Activated naive CD4-positive, alpha-beta T cell (primary cell): Measurements from ENCODE around the gene CDKL5.

Experiments
- DNase-seq, 4 experiments: peaks; one replicate each; lab custom pipeline; 2025; lab: John Stamatoyannopoulos, UW

Gene CDKL5

DNA sequence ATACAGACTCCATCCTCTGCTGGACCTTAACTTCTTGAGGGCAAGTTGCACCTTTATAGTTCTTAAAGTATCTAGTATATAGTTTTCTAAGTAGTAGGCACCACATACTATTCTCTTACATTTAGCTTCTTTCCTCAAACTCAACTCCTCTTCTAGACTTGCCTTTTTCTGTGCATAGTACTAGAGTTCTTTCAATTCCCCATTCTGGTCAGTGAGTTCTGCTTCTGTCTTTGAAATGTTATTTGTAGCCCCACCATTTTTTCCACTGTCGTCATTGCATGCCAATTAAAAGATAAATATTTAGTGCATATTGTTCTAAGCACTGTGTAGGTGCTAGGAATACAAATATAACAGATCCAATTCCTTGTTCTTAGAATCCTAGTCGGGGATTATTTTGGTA is 31.6 kb downstream of the CDKL5 start:
- DNase-seq: no peak

DNA sequence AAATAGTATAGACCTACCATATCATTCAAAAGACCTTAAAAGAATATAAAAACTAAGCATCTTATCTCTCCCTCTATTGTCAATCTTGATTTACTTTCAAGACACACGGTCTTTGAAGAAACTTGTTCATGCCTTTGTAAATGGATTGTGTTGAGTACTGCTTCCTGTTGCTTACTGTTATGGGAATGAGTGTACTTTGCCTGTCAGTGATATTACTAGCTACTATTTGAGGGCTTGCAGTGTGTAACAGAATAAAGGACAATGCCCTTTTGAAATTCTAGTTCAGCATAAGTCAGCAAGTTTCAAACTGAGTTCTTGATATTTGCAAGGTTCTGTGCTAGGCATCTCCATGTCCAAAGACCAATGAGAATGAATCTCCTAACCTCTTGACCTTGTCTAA is 36.0 kb downstream of the CDKL5 start:
- DNase-seq: no peak

DNA sequence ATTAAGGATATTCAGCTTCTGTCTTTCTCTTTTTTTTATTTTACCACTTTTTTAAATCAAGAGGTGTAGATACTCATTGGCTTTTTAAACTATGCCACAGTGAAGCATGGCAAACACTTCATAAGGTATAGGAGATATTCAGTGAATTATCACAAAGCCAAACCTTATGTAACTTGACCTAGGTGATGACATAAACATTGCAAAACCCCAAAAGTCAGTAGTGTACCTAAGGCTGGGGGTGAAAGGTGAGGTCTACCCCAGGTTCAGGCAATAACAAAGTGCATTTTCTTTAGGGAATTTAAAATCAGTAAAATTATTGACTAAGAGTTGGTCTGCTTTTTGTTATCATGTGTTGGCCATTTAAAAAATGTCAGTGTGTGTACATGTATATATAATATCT is 39.1 kb downstream of the CDKL5 start:
- DNase-seq: no peak

DNA sequence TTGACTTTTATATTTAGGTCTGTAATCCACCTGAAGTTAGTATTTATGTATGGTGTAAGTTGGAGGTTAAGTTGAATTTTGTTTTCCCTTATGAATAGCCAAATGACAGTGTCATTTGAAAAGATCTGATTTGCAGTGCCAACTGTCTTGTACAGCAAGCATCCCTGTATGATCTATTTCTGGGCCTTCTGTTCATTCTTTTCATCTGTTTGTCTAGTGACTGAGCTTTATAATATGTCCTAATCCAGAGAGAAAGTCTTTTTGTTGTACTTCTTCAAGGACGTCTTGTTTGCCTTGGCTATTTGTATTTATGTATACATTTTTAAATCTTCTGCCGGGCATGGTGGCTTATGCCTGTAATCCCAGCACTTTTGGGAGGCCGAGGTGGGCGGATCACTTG is 39.6 kb downstream of the CDKL5 start:
- DNase-seq: no peak

DNA sequence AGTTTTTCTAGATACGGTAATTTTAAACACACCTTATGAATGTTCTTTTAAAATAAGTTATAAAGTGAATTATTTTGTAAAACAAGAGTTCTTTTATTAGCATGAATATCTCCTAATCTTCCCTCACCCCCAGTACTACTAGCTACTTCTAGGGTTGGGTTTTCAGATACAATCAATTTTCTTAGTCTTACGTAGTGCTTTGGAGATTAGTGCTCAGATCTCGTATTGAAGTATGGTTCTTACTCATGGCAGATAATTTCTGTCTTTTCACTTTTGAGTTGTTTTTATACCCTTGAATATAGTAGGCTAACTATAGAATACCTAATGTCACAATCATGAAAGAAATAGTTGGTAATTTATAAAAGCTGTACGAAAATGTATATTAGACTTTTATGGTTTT is 43.2 kb downstream of the CDKL5 start:
- no peak for DNase-seq

DNA sequence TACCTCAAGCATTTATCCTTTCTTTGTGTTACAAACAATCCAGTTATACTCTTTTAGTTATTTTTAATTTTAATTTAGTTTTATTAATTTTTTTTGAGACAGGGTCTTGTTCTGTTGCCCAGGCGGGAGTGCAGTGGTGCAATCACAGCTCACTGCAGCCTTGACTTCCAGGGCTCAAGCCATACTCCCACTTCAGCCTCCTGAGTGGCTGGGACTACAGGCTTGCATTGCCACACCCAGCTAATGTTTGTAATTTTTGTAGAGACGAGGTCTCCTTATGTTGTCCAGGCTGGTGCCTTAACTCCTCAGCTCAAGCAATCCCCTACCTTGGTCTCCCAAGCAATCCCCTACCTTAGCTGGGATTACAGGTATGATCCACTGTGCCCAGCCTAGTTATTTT is 45.9 kb downstream of the CDKL5 start:
- DNase-seq: no peak

DNA sequence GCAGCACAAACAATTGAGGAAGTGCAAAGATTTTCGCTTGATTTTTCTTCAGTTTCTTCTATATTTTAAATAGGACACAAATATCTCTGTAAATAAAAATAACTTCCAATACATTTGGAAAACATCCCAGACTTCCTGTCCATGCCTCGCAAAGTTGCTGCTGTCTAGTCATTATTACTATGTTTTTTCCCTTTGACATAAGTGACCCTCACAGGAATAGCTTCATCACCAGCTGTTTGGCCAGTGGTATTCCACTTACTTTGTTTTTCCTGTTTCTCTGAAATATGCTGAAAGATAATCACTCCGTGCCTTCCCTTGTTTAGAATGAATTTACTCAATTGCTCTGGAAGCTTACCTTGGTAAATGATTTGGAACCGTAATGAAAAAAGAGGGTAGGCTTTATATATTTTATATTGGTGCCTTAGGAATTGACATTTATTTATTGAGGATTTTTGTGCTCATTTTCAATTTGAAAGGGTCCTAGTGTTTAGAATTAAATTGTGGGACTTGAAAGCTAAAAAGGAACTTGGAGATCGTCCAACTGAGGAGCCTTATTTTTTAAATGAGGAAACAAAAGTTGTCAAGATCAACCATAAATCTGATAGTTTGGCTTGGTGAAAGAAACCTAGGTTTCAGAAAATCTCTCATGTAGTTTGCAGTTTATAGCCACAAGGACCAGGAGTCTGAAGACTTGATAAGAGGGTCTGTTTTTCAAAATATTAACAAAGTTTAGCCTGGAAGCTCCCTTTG is 65.6 kb downstream of the CDKL5 start:
- DNase-seq: no peak

DNA sequence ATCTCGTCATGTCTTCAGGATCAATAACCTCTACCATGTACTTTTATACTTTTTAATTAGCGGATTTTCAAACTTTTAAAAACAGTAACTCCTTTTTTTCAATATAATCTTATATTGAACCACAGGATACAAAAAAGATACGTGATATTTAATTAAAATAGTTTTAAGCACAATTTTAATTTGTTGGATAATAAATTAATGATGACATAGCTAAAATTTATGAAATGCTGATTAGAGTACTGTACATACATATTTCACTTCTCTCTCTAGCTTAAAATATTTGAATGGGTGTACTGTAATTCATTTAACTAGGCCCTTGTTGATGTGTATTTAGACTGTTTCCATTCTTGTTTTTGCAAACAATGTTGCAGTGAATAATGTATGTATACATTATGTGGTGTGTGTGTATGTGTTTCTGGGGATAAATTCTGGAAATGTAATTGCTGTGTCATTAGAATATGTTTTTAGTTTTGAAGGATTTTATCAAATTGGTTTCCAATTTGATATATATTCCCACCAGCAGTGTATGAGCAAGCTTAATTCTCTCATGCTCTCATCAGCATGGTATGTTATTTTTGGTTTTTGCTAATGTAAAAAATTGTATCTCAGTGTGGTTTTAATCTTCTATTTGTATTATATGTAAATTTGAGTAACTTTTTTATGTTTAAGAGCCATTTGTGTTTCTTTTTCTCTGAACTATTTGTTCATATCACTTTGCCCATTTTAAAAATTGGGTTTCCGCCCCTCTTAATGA is 66.4 kb downstream of the CDKL5 start:
- no peak for DNase-seq

DNA sequence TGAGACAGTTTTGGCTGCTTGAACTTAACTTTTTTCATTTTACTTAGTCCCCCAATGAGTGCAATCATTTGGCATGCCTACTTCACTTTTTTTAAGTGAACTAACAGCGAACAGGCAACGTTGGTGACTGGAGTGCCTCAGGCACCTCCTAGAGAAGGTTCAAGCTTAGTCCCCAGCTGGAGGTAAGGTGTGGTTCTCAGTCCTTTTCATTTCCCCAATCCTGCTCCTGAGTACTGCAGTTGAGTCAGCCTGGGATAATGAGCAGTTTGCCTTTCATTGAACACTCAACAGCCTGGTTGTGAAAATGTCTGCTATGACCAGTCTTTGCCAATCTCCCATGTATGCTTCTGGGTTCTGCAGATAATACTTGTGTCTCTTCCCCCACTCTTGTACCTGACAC is 109.5 kb downstream of the CDKL5 start:
- no peak for DNase-seq

DNA sequence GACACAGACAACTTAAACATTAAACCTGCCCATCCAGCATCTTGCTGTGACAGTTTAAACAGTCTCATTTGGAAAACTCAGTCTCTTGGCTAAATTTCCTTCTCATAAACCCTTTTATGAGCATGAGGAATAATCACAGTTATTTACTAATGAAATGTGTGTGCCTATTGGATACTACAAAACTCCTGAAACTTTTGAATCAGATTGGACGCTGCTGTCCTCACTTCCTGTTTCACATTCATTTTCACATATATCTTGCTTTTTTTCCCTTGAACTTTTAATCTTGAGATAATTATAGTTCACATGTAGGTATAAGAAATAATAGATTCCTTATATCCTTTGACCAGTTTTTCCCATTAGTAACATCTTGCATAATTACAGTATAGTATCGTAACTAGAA is 111.7 kb downstream of the CDKL5 start:
- no peak for DNase-seq

DNA sequence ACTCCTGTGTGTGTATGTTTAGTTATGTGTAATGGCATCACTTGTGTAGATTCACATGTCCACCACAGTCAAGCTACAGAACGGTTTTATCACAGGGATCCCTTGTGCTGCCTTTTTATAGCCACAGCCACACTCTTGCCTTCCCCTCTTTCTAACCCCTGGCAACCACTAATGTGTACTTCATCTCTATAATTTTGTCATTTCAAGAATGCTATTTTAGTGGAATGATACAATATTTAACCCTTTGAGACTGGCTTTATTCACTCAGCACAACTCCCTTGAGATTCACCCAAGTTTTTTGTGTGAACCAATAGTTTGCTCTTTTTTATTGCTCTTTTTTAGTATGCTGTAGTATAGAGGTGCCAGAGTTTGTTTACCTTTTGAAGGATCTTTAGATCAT is 112.1 kb downstream of the CDKL5 start:
- DNase-seq: no peak

DNA sequence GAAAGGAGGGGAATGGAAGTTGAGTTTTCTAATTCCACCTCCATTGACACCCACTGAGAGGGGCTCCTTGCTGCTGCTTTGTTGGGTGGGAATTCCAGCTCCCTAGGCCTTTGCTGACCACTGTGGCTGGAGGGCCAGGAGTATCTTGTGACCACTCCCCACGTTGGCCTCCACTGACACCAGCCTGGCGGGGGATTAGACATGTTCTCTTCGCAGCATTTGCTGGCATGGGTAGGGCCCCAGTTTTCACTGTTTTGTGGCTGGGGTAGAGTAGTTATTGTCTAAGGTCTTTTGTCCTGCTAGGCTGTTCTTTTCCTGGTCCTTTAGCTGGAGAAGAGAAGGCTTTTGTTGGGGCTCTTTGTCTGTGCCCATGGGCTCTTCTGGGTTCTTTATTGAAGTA is 116.7 kb downstream of the CDKL5 start:
- DNase-seq: no peak

DNA sequence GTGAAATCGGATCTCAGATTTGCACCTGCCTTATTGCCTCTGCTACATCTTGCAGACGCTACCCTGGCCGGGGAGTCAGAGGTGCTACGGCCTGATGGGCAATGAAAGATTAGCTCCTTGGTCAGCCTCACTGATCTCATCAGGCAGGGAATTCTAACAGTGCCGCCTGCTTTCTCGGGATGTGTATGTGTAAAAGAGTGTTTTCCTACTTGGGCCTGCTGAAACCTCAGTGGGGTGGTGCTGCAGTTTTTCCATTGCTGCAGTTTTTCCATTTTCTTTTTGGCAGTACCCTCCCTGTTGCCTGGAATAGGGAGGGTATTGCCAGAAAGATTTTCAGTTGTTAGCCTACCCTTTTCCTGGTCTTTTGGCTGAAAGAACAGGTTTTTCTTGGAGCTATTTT is 117.5 kb downstream of the CDKL5 start:
- no peak for DNase-seq

DNA sequence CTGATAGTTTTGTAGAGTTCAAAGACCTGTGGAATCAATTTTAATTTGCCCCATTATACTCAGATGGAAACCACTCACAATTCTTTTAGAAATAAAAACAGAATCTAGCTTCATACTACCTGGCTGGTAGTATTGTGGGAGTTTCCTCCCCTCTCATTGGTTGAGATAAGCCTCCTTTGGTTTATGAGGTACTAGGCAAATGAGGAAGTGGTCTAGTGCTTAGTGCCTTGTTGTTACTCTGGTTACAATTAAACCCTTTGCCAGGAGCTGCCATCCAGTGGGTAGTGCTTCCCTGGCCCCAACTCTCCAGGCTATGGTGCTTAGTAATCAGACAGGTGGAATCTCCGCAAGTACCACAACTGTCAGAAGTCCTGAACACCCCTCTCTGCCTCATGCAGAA is 118.3 kb downstream of the CDKL5 start:
- no peak for DNase-seq

DNA sequence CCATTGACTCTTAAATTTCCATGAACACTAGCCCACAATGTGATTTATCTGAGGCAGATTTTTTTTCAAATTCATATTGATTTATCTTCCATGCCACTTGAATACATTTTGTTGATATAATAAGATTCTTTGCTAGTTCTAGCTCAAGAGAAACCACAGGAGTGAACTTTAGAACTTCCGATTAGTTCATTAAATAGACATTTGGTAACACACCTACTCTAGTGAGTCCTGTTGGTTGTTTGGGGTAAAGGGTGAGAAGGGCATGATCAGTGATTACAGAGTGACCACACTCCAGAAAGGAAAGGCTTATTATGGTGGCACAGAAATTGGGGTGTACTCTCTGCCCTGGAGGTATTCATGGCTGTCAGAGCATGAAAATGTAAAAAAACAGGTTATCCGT is 120.4 kb downstream of the CDKL5 start:
- no peak for DNase-seq

DNA sequence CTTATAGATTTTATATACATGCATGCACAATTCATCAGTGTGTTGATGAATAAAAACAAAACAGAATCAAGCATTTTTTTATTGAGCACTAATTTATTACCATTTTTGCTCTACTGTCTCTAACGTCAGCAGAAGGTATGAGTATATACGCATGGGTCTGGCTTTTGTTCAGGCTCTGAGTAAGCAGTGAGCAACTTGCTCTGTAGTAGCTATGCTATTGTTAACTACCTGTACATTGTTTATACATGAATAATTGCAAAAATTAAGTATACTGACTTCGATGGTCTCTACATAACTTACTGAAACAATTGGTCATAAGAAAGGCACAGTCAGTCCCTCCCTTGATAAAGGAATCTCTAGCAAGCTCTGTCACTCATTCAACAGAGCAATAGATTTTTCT is 123.6 kb downstream of the CDKL5 start:
- DNase-seq: no peak

DNA sequence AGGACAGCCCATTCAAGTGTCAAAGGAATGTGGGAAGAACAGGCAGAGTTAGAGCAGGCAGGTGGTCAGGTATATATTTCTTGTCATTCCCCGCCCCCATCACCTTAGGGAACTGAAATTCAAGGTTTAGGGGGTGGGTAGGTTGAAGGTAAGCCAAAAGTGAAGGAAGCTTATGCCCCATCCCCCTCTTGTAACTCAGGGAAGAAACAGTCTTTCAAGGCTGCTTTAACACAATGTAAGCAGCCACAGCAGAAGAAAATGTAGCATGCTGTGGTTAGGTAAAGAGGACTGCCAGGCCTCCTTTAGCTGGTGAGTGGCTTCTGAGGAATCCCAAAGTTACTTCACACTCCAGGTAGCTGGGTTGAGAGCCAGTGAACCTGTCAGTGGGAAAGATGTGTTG is 124.2 kb downstream of the CDKL5 start:
- no peak for DNase-seq

DNA sequence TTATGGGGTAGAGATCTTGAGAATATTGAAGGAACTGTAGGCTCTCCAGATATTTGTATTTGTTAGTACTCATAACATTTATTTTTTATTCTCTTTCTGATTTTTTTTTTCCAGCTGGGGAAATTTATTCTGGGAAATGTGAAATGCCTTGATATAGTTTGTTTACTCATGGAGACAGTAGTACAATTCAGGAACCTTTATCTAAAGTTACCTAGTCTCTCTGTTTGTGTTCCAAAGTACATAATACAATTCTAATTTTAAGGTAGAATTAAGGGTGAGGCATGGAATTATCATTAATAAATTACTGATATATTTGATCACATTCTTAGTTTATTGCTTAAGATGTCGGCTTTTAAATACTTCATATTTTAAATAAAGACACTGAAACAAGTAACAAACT is 132.5 kb downstream of the CDKL5 start:
- no peak for DNase-seq

DNA sequence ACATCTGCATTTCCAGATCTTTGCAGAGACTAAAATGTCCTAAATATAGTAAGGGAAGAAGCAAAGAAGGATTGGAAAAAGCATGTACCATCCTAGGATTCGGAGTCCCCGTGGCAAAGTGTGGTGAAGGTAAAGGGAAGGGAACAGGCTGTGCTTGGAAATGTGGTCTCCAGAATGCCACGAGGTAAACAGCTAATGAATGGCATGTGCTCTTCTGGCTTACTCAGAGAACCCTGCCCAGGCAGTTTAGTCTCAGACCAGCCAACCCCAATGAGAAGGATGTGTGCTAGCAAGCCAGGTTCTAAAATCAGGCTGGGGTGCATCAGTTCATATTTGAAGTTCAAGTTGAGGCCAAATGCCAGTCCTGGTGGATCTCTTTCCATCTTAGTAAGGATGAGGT is 133.4 kb downstream of the CDKL5 start:
- DNase-seq: no peak

DNA sequence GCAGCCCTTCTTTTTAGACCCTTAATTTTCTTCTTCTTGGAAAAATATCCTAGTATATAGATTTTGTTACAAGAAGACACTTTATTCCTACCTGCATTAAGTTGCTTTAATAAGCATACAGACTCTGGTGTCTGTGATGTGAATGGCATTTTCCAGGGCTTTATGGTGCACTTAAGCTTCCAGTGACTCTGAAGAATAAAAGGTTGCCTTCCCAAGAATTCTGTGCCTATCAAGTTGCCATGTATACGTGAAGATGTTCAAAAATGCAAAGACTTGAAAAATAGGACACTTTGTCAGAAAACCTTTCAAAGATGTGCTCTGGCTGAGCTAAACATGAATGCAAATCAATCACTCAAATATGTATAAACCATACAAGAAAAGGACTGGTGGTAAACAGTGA is 135.6 kb downstream of the CDKL5 start:
- no peak for DNase-seq

DNA sequence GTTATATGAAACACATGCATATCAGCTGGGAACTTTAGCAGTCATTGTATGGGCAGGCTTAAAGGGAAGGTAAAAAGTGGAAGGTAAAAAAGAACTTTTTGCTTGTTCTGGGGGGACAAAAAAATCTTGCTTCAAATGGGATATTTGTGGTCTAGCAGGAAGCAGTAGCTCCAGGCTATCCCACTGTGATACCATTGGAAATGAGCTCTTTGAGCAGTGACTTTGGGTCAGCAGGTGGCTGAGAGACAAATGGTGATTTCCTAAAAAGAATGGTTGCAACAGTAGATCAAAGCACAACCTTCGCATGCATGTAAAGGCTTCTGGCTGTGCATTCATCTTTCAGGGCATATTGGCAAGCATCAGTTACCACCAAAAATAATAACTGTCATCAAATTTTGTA is 140.3 kb downstream of the CDKL5 start:
- DNase-seq: no peak

DNA sequence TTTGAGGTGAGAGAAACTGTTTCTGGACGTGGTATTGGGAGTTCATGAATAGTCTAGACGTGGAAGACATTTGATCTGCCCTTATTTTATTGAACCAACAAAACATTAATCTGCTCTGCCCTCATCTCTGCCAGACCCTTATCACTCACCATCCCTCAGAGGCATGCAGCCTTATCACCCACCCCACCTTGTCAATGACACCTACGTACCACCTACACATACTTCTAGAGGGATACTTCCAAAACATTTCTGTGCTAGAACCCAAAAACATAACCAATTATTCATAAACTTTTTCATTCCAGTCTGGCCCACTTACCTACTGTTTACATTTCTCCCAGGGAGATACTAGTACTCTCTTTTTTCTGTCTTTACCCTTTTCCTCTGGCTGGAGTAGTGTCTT is 141.3 kb downstream of the CDKL5 start:
- no peak for DNase-seq

DNA sequence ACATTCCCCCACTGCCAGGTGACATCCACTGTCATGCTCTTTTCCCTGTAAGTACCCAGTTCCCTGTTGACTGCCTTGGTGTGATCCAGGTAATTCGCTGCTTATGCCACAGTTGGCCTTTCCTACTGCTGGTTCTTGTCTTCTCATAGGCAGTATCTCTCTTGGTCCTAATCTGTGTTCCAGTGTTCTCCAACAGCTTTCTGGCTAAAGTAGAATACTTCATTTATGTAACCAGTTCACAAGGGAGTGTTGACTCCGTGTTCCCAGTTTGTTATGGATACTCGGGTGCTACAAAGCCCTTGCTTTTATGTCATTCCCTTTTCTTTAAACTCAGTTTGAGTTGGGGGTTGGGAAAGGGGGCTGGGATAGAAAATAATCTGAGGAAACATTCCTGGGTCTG is 148.1 kb downstream of the CDKL5 start:
- DNase-seq: no peak

DNA sequence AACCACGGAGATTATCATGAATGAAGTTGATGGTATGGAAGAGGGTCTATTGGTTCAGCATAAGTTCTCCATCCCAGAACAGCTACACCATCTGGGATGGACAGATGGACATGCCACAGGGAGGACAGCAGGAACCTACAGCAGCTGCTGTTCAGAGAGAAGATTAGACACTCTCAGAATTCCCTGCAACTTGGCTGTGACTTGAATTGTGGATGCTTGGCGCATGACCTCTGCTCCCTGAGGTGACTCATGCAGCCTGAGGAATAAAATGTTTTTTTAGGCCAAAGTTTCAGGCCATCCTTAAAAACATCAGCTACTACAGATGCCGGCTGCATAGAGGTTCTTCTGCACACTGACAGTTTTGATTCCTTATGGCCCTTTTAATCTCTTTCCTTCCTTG is 149.2 kb downstream of the CDKL5 start:
- no peak for DNase-seq
